Measurements from ENCODE around the gene SEC22B.
A peak's percentile ranks its signal among the peaks of the same experiment; 100 is the strongest.
"Not testable (repeated sequence)": the region's sequence is repeated elsewhere in the genome, so short reads cannot be mapped to it uniquely, and the experiment has no call there.

The SEC22B gene

DNA sequence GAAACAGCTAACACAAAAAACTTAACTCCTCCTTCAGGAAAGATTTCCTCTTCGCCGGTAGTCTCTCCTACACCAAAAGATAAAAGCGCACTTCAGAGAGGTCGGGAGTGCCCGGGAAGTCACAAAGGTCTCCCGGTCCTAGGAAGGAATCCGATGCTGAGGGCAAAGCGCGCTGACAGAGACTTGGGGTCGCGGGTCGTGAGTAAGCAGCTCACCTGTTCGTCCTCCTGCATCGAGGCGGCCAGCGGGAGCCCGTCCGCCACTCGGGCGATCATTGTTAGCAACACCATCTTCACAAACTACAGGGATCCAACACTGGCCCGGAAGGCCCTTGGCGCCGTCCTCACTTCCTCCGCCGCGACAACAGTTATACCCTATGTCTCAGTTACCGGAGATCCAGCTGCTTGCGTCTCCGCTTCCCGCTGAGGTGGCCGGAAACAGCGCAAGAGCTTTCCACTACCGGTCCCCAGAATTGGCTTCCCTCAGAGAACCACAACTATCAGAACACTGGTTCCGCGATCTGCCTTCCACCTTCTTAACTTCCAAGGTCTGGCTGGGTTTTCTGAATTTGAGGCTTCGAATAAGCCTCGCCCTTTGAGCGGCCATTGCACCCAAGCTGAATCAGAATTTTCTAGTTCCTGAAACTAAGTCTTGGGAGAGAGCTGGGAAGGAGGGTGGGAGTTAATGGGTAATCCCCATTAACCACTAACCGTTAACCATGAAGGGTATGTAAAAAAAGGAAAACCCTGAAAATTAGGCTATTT, at the start of gene SEC22B:
SEC22B (minus strand) TSS at position 429 of the 764 bp plus-strand sequence; CDS start at position 290, 139 bp downstream.
- DNase-seq = peak; percentile 96

DNA sequence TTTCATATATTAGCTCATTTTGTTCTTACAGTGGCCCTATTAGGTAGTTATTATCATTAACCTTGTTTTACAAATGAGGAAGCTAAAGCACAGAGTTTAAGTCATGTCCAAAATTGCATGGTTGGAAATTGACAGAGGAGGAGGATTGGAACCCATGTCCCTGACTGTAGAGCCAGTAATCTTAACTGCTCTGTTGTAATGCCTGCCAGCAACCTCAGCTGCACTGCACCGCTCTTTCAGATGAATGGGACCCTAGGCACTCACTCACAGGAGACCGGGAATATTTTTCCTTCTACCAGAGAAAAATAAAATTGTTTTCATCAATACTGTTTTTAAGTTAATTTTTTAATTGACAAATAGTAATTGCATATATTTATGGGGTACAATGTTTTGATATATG, 41.6 kb upstream of the SEC22B start:
- not testable (repeated sequence) for DNase-seq

DNA sequence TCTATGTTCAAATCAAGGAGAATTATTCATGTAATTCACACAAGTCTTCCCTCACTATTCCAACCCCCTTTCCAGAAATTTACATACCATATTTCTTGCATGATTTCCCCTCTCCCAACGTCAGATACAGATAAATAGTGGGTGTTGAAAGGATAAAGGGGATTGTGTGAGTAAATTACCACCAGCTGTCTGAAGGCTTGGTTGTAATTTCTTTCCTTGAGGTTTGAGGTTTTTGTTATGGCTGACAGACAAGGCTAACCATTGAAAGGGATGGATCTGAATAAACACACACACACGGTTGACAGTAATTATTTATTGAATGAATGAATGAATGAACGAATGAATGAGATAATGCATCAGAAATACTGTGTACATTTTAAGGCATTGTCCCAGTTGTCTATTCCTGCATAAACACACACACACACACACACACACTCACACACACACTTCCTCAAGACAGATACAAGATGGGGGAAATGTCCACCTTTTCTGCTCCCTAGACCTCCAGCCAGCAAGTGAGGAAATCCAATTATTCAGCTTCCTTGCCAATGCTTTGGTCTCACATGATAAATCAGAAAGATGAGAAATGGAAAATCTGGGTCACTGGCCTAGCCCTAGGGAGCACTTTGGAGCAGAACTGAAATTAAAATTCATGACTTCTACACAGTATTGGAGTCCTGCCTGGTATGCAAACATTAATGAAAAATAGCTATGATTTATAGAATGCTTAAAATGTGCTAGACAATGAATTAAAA, 41.0 kb upstream of the SEC22B start:
- not testable (repeated sequence) for DNase-seq

DNA sequence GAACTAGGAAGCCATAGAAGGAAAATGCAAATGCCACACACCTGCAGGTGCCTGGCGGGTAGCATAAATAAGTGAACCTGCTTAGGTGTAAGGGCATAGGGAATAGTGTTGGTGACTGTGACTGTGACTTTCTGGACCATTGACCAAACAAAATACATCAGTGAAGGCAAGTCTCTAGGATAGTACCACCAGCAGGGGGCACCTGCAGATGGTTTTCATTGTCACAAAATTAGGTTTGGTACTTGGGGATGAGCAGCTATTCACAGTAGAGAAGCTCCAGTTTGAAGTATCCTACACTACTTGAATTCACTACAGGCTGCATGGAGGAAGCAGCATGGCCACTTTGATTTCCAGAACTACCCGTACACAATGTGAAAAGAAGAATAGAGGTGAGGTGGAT, 37.3 kb upstream of the SEC22B start:
- not testable (repeated sequence) for DNase-seq

DNA sequence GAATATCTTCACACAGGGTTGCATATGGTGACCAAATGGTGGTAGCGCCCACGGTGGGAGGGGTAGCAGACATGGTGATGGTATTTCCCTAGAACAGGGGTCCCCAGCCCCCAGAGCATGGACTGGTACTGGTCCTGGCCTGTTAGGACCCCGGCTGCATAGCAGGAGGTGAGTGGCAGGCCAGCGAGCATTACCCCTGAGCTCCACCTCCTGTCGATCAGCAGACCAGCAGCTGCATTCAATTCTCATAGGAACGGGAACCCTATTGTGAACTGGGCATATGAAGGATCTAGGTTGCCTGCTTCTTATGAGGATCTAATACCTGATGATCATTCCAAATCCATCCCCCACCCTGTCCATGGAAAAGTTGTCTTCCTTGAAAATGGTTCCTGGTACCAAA, 34.4 kb upstream of the SEC22B start:
- DNase-seq = not testable (repeated sequence)

DNA sequence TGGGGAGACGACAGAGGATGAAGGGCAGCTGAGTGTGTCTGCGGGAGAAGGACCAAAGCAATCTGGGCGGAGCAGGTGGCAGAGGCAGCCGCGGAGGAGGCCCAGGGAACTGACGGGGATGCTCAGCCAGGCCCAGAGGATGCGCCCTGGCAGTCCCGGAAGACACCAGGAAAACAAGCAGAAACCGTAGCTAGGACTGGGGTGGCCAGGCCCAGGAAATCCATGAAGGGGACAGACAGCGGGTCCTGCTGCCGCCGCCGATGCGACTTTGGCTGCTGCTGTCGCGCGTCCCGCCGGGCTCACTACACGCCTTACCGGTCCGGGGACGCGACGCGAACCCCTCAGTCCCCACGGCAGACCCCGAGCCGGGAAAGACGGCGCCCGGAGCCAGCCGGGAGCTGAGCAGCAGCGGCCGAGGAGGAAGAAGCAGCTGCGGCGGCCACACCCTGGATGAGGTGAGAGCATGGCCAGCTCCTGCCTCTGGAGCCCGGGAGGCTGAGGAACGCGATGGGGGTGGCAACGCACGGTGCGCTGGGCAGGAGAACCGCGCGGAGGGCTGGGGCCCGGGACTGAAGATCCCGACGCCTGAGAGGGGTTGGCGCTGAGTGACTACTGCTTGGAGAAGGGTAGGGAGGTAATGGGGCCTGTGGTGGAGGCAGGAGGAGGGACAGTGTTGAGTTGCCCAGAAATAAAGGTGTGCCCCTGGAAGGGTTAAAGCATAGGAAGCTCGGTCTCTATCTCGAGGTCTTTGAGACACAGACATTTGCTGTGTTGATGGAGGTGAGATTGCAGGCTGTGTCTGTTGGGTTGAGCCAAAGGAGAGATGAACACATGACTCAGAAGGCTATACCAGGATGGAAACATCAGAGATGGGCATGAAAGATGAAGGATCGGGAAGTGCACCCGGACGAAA, 20.8 kb upstream of the SEC22B start:
- DNase-seq = not testable (repeated sequence)

DNA sequence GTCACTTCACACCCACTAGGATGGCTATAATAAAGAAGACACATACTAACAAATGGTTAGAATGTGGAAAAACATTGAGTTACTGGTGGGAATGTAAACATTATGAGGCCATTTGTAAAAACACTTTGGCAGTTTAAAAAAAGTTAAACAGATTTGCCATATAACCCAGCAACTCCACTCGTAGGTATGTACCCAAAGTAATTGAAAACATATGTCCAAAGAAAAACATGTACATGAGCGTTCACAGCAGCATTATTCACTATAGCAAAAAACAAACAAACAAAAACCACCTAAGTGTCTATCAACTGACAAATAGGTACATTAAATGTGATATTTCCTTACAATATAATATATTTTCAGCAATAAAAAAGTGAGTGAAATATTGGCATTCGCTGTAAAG, 12.3 kb upstream of the SEC22B start:
- not testable (repeated sequence) for DNase-seq

DNA sequence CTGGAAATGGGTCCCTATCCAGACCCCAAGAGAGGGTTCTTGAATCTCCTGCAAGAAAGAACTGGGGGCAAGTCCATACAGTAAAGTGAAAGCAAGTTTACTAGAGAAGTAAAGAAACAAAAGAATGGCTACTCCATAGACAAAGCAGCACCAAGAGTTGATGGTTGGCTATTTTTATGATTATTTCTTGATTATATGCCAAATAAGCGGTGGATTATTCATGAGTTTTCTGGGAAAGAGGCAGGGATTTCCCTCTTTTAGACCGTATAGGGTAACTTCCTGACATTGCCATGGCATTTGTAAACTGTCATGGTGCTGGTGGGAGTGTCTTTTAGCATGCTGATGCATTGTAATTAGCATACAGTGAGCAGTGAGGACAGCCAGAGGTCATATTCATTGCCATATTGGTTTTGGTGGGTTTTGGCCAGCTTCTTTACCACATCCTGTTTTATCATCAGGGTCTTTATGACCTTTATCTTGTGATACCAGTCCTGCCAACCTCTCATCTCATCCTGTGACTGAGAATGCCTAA, 5.9 kb upstream of the SEC22B start:
- not testable (repeated sequence) for DNase-seq

DNA sequence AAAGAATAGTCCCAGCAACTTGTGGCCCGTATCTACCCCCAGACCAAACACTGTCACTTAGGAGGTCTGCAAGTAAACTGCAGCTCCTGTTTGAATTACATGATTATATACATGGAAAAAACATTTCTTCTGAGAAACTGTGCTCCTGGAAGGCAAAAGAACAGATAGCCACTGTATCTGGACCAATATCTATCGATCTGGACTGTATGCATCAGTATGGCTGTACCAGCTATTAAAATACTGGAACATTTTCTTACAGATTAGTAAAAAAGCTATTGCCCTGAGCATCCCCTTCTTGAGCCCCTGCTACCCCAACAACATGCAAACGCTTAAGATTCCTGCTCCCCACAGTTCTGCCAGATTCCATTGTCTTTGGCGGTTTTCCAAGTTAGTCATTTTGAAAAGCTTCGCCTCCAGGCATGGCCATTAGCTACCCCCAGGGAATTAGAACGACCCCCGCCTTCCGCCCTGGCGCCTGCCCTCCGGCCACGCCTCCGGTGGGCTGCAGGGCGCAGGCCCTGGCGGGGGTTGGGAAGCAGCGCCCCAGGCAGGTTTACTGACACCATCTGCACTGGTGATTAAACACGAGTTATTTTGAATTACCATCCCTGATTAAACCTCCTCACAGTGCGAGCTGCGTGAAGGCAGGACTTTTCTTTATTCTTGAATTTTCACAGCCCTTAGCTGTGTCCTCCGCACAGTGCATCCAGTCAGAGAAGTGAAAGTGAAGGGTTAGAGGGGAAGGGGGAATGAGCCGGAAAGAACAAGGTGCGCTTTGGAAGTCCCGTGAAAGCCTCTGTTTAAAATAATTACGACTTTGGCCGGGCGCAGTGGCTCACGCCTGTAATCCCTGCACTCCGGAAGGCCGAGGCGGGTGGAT, 3.7 kb upstream of the SEC22B start:
- peak; percentile 79 for DNase-seq

DNA sequence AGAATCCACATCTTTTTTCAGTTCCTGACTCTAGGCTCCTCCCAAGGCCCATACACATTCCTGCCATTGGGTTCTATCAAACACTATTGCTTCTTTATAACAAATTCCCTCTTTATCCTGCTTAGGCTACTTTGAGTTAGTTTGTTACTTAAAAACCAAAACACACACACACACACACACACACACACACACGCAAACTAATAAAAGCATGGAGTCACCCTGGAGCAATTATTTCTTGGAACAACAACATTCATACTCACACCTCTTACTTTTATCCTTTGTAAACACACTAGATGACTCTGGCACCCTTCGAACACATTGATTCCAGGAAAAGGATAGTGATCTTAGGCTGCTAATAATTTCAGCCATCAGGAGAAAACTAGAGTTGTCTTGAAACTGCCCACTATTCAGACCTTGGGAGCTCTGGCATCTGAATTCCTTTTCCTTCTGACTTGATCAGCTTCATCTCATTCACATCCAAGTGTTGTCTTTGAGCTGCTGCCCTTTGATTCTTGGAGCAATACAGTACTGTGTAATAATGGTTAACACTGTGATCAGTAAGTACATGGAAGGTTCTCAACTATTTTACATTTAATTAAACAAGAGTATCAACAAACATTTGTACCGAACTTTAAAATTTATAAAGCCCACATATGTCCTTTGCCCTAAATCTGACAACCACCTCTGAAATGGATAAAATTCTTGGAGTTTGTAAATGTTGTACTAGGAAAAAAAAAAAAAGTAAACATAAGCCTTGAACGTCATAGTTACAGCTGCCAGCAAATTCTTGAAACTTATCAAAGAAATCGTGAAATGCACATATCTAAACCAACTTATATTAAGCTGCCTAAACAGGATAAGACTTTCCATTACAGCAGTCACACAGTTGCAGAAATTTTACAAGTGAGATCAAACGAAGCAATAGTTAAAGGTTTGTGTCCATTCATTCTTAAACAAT, 2.8 kb upstream of the SEC22B start:
- no peak for DNase-seq

DNA sequence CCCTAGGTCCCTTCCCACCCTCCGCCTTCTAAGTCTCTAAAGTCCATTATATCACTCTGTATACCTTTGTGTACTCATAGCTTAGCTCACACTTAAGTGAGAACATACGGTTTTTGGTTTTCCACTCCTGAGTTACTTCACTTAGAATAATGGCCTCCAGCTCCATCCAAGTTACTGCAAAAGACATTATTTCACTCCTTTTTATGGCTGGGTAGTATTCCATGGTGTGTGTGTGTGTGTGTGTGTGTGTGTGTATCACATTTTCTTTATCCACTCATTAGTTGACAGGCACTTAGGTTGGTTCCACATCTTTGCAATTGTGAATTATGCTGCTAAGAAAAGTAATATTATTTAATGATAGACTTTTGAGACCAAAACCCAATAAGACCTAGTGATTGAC, 1.7 kb upstream of the SEC22B start:
- DNase-seq = not testable (repeated sequence)

DNA sequence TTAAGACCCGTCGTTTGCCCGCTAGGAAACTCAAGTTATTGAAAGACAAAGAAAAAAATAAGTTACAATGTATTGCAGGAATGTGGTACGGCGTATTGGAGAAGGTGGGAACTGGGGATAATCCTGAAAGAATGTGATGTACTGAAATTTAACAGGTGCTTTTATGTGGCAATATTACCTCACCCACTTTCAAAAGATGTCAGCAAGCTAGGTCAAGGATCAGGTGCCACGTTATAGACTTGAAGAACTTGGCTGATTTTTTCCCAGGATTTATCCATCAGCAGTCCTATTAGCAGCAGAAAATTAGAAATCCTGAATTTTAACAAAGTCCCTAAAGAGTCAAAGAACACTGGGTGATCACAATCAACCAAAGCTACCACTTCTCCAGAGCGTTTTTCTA, 632 bp downstream of the SEC22B start:
- not testable (repeated sequence) for DNase-seq

DNA sequence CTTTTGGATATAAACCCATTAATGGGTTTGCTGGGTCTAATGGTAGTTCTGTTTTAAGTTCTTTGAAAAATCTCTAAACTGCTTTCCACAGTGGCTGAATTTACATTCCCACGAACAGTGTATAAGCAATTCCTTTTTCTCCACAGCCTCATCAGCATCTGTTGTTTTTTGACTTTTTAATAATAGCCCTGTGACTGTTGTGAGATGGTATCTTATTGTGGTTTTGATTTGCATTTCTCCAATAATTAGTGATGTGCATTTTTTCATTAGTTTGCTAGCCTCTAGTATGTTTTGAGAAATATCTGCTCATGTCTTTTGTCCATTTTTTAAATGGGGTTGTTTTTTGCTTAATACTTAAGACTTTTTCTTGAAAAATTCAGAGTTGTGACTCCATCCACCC, 11.6 kb downstream of the SEC22B start:
- not testable (repeated sequence) for DNase-seq

DNA sequence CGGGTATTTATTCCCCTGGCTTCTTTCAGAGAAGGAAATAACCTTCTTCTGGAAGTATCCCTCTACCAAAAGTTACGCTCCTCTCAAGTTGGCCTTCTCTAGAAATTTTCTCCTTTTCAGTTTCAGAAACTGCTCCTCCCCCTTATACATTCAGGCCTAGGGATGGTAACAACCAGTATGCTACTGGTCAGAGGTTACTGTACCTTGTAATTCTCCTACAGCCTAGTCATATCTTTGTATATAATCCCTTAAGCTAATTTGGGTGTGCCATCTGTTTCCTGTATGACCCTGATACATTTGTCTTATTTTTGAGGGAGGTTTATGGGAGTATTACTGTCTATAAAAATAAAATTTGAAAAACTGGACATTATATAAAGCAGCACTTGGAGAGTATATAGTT, 14.3 kb downstream of the SEC22B start:
- DNase-seq = not testable (repeated sequence)

DNA sequence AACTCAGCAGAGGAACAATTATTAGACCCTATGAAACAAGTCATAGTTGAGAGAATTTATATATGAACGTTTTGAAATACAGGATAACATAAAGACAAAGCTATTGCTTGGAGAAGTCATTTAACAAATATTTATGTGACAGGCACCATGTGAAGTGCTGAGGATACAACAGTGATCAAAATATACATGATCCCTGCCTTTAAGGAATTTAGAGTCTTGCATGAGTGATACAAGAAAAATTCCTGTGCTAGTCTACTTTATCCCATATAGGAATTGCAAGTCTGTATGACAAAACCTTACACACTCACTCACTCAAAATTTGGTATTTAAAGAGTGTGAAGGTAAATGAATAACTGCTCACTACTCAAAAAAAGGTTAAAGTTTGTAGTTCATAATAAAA, 17.8 kb downstream of the SEC22B start:
- not testable (repeated sequence) for DNase-seq

DNA sequence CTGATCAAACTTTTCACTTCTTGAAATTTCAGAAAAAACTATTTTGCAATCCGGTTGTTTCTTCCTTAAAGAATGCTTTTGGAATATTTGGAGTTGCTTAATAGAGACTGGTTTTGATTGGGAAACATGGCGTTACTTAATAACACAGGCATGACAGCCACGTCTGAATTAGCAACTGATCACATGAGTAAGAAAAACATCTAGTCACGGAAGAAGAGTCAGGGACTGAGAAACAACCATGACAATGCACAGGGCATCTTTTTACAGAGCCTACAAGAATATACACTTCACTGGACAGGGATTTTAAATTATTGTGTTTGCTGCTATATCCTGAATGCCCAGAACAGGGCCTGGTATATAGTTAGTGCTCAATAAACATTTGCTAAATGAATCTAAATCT, 18.2 kb downstream of the SEC22B start:
- DNase-seq = not testable (repeated sequence)

DNA sequence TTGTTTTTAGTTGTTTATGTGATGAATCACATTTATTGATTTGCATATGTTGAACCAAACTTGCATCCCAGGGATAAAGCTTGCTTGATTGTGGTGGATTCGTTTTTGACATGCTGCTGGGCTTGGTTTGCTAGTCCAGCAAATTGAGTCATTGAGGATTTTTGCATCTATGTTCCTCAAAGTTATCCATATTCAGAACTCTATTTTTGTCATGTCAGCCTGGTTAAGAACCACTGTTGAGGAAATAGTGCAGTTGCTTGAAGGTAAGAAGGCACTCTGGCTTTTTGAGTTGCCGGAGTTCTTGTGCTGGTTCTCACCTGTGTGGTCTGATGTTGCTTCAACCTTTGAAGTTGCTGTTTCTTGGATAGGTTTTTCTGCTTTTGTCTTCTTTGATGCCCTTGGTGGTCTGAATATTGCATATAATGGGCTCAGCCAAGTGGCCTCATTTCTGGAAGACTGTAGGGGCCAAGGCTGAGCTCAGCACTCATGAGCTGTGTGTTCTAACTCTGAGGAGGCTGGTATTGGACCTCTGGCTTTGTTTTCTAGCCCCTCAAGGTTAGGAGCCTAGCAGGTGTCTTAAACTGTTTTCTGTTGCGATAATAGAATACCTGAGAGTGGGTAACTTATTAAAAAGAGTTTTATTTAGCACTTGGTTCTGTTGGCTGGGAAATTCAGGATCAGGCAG, 26.0 kb downstream of the SEC22B start:
- not testable (repeated sequence) for DNase-seq

DNA sequence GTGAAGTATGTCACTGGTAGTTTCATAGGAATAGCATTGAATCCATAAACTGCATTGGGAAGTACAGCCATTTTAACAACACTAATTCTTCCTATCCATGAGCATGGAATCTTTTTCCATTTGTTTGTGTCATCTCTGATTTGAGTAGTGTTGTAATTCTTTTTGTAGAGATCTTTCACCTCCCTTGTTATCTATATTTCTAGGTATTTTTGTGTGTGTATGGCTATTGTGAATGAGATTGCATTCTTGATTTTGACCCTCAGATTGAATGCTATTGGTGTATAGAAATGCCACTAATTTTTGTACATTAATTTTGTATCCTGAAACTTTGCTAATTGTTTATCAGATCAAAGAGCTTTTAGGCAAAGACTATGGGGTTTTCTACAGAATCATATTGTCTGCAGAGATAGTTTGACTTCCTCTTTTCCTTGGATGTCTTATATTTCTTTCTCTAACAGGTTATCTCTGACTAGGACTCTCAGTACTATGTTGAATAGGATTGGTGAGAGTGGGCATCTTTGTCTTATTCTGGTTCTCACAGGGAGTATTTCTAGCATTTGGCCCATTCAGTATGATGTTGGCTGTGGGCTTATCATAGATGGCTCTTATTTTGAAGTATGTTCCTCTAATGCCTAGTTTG, 26.8 kb downstream of the SEC22B start:
- DNase-seq = not testable (repeated sequence)

DNA sequence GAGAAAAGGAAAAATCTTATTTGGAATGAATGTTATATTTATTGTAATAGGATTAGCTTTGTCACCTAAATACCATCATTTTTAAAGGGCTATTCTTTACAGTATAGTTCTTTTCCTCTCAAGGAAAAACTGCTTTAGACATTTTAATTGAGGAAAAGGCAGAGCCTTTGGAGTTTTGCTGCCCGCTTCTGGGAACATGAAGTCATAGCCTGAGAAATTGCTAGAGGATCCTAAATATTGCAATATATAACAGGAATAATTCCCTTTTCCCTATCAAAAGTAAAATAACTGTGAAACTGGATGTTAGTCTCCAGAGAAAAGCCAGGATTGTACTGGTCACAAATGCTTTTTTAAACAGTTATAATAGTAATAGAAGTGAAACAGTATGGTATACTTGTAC, 30.5 kb downstream of the SEC22B start:
- peak; percentile 40 for DNase-seq
